LNCAP (cell line): Measurements from ENCODE around the gene ZYG11A.

Experiments used
- TF ChIP-seq, protein P1 (sequence below): fragments of 450-650 bp; IDR thresholded peaks from 2 replicates; pipeline ENCODE4 v1.5.1; 2017; ENCODE audit warnings: mild to moderate bottlenecking

Gene ZYG11A

GRCh38 chr1:52848423-52848822 is 5.9 kb downstream of the ZYG11A start:
- TF ChIP-seq, protein P1, sequence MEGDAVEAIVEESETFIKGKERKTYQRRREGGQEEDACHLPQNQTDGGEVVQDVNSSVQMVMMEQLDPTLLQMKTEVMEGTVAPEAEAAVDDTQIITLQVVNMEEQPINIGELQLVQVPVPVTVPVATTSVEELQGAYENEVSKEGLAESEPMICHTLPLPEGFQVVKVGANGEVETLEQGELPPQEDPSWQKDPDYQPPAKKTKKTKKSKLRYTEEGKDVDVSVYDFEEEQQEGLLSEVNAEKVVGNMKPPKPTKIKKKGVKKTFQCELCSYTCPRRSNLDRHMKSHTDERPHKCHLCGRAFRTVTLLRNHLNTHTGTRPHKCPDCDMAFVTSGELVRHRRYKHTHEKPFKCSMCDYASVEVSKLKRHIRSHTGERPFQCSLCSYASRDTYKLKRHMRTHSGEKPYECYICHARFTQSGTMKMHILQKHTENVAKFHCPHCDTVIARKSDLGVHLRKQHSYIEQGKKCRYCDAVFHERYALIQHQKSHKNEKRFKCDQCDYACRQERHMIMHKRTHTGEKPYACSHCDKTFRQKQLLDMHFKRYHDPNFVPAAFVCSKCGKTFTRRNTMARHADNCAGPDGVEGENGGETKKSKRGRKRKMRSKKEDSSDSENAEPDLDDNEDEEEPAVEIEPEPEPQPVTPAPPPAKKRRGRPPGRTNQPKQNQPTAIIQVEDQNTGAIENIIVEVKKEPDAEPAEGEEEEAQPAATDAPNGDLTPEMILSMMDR = no peak

- TF ChIP-seq, protein P1 = no peak
Observed at GRCh38 chr1:52850951-52851350, 8.4 kb downstream of the ZYG11A start.

DNA sequence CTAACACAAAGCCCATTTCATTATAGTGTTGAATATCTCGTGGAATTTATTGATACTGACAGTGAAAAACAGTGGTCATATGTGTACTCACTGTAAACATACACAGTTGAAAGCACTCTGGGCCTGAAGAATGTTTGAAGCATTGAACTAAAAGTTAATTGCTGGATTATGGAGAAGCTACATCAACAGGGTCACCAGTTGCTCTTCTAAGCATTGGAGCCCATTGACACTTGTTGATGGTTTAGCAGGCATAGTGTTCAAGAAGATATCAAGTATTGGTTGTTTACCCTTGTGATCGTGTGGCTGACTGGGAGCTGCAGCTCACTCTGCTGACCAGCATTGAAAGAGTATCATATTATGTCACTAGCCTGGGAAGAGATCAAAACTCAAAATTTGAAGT is 10.3 kb downstream of the ZYG11A start:
- TF ChIP-seq, protein P1 = no peak

DNA sequence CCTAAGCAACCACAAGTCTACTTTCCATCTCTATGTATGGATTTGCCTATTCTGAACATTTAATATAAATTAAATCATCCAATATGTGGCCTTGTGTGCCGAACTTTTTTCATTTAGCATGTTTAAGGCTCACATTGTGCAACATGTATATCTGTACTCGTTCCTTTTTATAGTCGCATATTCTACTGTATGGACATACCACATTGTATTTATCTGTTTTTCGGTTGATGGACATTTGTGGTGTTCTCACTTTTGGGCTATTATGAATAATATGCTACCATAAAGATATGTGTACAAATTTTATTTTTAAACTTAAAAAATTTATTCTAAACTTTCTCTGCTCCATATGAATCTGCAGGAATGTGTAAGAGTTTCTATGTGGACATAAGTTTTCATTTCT is 13.0 kb downstream of the ZYG11A start:
- TF ChIP-seq, protein P1 = no peak

GRCh38 chr1:52856026-52856425 is 13.5 kb downstream of the ZYG11A start:
- TF ChIP-seq, protein P1 = no peak

DNA sequence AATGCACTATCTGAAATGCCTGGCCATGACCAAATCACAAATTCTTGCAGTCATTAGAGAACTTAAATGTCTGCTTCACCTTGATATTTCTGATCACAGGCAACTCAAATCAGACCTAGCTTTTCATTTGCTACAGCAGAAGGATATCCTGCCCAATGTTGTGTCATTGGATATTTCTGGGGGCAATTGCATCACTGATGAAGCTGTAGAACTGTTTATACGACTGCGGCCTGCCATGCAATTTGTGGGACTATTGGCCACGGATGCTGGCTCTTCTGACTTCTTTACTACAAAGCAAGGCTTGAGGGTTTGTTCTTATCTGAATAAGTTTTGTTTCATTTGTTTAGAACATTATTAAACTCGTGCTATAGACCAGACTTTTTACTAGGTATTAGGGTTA is 14.9 kb downstream of the ZYG11A start:
- TF ChIP-seq, protein P1 = no peak

DNA sequence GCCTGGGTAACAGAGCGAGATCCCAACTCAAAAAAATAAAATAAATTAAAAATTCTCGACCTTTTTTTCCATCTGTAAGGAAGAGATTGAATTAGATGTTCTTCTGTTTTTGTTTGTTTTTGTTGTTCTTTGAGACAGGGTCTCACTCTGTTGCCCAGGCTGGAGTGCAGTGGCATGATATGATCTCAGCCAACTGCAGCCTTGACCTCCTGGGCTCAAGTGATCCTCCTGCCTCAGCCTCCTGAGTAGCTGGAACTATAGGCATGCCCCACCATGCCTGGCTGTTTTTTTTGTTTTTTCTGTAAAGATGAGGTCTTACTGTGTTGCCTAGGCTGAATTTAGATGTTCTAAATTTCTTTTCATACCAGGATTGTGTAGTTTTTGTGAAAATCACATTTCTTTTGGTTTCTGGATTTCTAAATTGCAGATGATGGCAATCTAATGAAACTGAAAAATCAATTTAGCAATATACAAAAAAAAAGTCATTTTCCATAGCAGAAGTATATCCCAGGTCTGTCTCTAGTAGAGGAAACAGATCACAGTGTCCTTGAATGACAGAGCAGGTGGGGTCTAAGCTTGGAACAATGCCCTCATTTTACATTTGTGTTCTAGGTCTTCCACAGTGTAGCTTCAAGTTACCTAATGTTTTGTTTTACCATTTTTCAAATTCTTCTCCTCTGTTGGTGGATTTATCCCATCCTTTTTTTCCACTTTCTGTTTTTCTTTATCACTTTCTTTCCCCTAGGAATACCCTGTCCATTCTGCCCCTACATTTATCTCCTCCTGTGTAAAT is 20.3 kb downstream of the ZYG11A start:
- TF ChIP-seq, protein P1 = no peak
